Esophagus squamous epithelium (tissue), 5 donors: ENCODE measurements around the gene PLEKHA7. TPM values are rescaled to one million over a fixed set of nuclear protein-coding genes. Genes with fewer than 3 reads are reported as not detected.

ENCODE experiments used
- DNase-seq: peaks from one replicate; lab custom pipeline; 2025; lab: John Stamatoyannopoulos, UW
- H3K27ac ChIP-seq, 4 donors: fragments of 200-600 bp; sonication (generic); one replicate each; pipeline ENCODE4 v1.5.1; 2016 to 2019; ENCODE audit warnings: mild to moderate bottlenecking in 1 of 4
- H3K27me3 ChIP-seq, 4 donors: fragments of 200-600 bp; sonication (generic); 1 replicate in 3 of 4; 2 replicates in 1 of 4; pipeline versions ENCODE4 v1.5.1 to v1.6.0; 2017 to 2021; ENCODE audit warnings: antibody characterized with exemption in 1 of 4
- H3K36me3 ChIP-seq, 3 donors: fragments of 200-600 bp; sonication (generic); one replicate each; pipeline ENCODE4 v1.5.1; 2016 to 2019
- H3K4me1 ChIP-seq, 3 donors: fragments of 200-600 bp; sonication (generic); one replicate each; pipeline ENCODE4 v1.5.1; 2017 to 2019
- H3K4me3 ChIP-seq, 4 donors: fragments of 200-600 bp; sonication (generic); 1 replicate in 3 of 4; 2 replicates in 1 of 4; pipeline ENCODE4 v1.5.1; 2016 to 2019; ENCODE audit warnings: mild to moderate bottlenecking in 2 of 4, moderate library complexity in 1 of 4
- H3K9me3 ChIP-seq, 3 donors: fragments of 200-600 bp; sonication (generic); one replicate each; pipeline ENCODE4 v1.5.1; 2016 to 2019
- CTCF ChIP-seq, 6 experiments: fragments of 450-650 bp in 4 of 6; fragments of 200-600 bp in 2 of 6; sonication (generic) in 2 of 6; IDR thresholded peaks; one replicate each; pipeline ENCODE4 v1.5.1; 2016 to 2019; ENCODE audit warnings: antibody characterized with exemption in 6 of 6, mild to moderate bottlenecking in 4 of 6, moderate library complexity in 4 of 6
- POLR2A ChIP-seq, 4 donors: fragments of 450-650 bp; IDR thresholded peaks; one replicate each; pipeline ENCODE4 v1.6.1; 2017; ENCODE audit warnings: antibody characterized with exemption in 4 of 4, mild to moderate bottlenecking in 4 of 4, moderate library complexity in 3 of 4
- WGBS, 2 donors: methylation state at CpG; one replicate each; pipeline ENCODE4 v1.1.5; 2018; 5-methylcytosine and 5-hydroxymethylcytosine counted together
- intact Hi-C: fragments of 100-400 bp; cut with DNase I; formaldehyde crosslinking; loops from one replicate; pipeline ENCODE4 v1.15.0; 2022
- total RNA-seq, 4 donors: library from RNA; depleted of rRNA; stranded (reverse); fragments of >200 nt; gene quantifications; one replicate each; pipeline ENCODE4 v1.1.0, GENCODE V29; 2016
- donor health status: DM: yes; HTN: yes; CAD: no.

PLEKHA7 gene
- total RNA-seq, 4 donors from 2014 or later, result 49.8 to 129 (median 59.3) TPM

- H3K4me3 ChIP-seq, result no peak overlapping the region
- intact Hi-C loops, result no loop called here
- no peak for TF ChIP-seq POLR2A (IDR thresholded peaks at IDR 0.05)
- no peak for TF ChIP-seq CTCF (IDR thresholded peaks at IDR 0.05)
- no peak for DNase-seq
- H3K9me3 ChIP-seq, result no peaks in the 10 kb centered on the region
- H3K27me3 ChIP-seq, result no peaks in the 10 kb centered on the region
- H3K4me1 ChIP-seq, result no peaks in the 10 kb centered on the region
- H3K27ac ChIP-seq, result no peak overlapping the region
- H3K36me3 ChIP-seq, result peaks cover 0 to 56% (median 11%) of the 10 kb centered on the region in 3 donors
- WGBS, 2 donors, result 83 to 94% methylated on average over 2 to 4 of the region's 4 CpGs
Observed at GRCh38 chr11:16758382-16759024, 255.7 kb downstream of the PLEKHA7 start.

GRCh38 chr11:16750417-16750816, 263.8 kb downstream of the PLEKHA7 start:
- Histone ChIP-seq H3K36me3 (peaks cover 0 to 100% (median 33%) of the 10 kb centered on the region in 3 donors), H3K27me3 (no peaks in the 10 kb centered on the region), H3K9me3 (no peaks in the 10 kb centered on the region), H3K27ac (no peak overlapping the region), H3K4me3 (no peak overlapping the region), H3K4me1 (peaks cover 0 to 6% (median 0%) of the 10 kb centered on the region in 3 donors)
- DNase-seq, result no peak
- whole genome bisulfite sequencing, 2 donors, result 35 to 100% methylated on average over 1 of the region's 1 CpG
- intact Hi-C loops, result no loop called here
- TF ChIP-seq POLR2A (IDR thresholded peaks at IDR 0.05), result no peak
- no peak for TF ChIP-seq CTCF (IDR thresholded peaks at IDR 0.05)

- TF ChIP-seq POLR2A (IDR thresholded peaks at IDR 0.05), result no peak
- TF ChIP-seq CTCF (IDR thresholded peaks at IDR 0.05), result no peak
- no peak overlapping the region for H3K27ac ChIP-seq
- DNase-seq, result no peak
- intact Hi-C loops, result no loop called here
- H3K36me3 ChIP-seq, result peaks cover 0 to 100% (median 28%) of the 10 kb centered on the region in 3 donors
- H3K4me3 ChIP-seq, result no peak overlapping the region
- H3K9me3 ChIP-seq, result no peaks in the 10 kb centered on the region
- peaks cover 0 to 13% (median 0%) of the 10 kb centered on the region in 3 donors for H3K4me1 ChIP-seq
- no peaks in the 10 kb centered on the region for H3K27me3 ChIP-seq
- WGBS, 2 donors, result 50 to 51% methylated on average over 2 of the region's 2 CpGs
Observed at GRCh38 chr11:16749666-16750065, 264.5 kb downstream of the PLEKHA7 start.

GRCh38 chr11:16749092-16749491, 265.1 kb downstream of the PLEKHA7 start:
- no peak for TF ChIP-seq POLR2A (IDR thresholded peaks at IDR 0.05)
- no peak for TF ChIP-seq CTCF (IDR thresholded peaks at IDR 0.05)
- DNase-seq, result no peak
- H3K4me1 ChIP-seq, result peaks cover 0 to 17% (median 0%) of the 10 kb centered on the region in 3 donors
- WGBS, 2 donors, result 100% methylated on average over 1 of the region's 1 CpG
- no peaks in the 10 kb centered on the region for H3K9me3 ChIP-seq
- no peak overlapping the region for H3K27ac ChIP-seq
- H3K4me3 ChIP-seq, result no peak overlapping the region
- no peaks in the 10 kb centered on the region for H3K27me3 ChIP-seq
- peaks cover 0 to 97% (median 27%) of the 10 kb centered on the region in 3 donors for H3K36me3 ChIP-seq
- intact Hi-C loops, result no loop called here

- intact Hi-C loops, result no loop called here
- peaks cover 5 to 47% (median 12%) of the 10 kb centered on the region in 3 donors for H3K4me1 ChIP-seq
- DNase-seq, result no peak
- TF ChIP-seq POLR2A (IDR thresholded peaks at IDR 0.05) (no peak), CTCF (IDR thresholded peaks at IDR 0.05) (no peak)
- H3K36me3 ChIP-seq, result peaks cover 0 to 67% (median 17%) of the 10 kb centered on the region in 3 donors
- H3K4me3 ChIP-seq, result no peak overlapping the region
- no peaks in the 10 kb centered on the region for H3K27me3 ChIP-seq
- 82 to 88% methylated on average over 2 of the region's 2 CpGs for WGBS, 2 donors
- H3K27ac ChIP-seq, result no peak overlapping the region
- no peaks in the 10 kb centered on the region for H3K9me3 ChIP-seq
Observed at GRCh38 chr11:16745950-16746605, 268.1 kb downstream of the PLEKHA7 start.
